GM23338 (cell line): ENCODE results near the gene UBTF. TPM values are rescaled to one million over a fixed set of nuclear protein-coding genes. Genes with fewer than 3 reads are reported as not detected.

Experiments used
- EZH2 ChIP-seq: fragments of 200-600 bp; sonication (generic); IDR thresholded peaks from one replicate; pipeline ENCODE4 v1.8.0; 2017; ENCODE audit warnings: antibody characterized with exemption, mild to moderate bottlenecking, low read depth; ENCODE audit not compliant: unreplicated experiment
- NANOG ChIP-seq: IDR thresholded peaks from 2 replicates; pipeline ENCODE4 v1.6.1; 2016; ENCODE audit warnings: antibody characterized with exemption, borderline replicate concordance
- POLR2AphosphoS5 ChIP-seq: IDR thresholded peaks from 2 replicates; pipeline ENCODE4 v1.6.1; 2016; ENCODE audit warnings: antibody characterized with exemption, low read depth
- polyA plus RNA-seq: library from polyadenylated mRNA; unstranded; fragments of >200 nt; fragmentation: Nextera tagmentation; extraction: Ambion mirVana; gene quantifications from 2 replicates; pipeline ENCODE4 v1.2.1, GENCODE V29; 2016
- total RNA-seq: library from RNA; depleted of rRNA; stranded (reverse); fragments of >200 nt; shearing (Covaris generic); gene quantifications from 2 replicates; pipeline ENCODE4 v1.2.3, GENCODE V29; 2014
- TF ChIP-seq, protein P1 (sequence below): fragments of 250-450 bp; sonication (Bioruptor Pico); IDR thresholded peaks from 2 replicates; pipeline ENCODE4 v1.5.0; 2020; ENCODE audit warnings: mild to moderate bottlenecking, moderate library complexity
- TF ChIP-seq, protein P2 (sequence below): IDR thresholded peaks from one replicate; pipeline ENCODE4 v1.6.1; 2018; ENCODE audit warnings: antibody characterized with exemption; ENCODE audit not compliant: unreplicated experiment
- TF ChIP-seq, protein P3 (sequence below): IDR thresholded peaks from 2 replicates; pipeline ENCODE4 v1.6.1; 2016; ENCODE audit warnings: antibody characterized with exemption
- TF ChIP-seq, protein P4 (sequence below), 2 experiments: fragments of 200-600 bp in 1 of 2; sonication (generic) in 1 of 2; conservative IDR thresholded peaks; 2 replicates each; pipeline versions ENCODE4 v1.5.1 to v1.6.1; 2016 to 2017; ENCODE audit warnings: antibody characterized with exemption in 2 of 2, low read depth in 2 of 2, mild to moderate bottlenecking in 2 of 2, moderate library complexity in 1 of 2

The UBTF gene
- total and polyA plus RNA-seq, 2 experiments from 2014 or later = 29.9 to 62.2 TPM

DNA sequence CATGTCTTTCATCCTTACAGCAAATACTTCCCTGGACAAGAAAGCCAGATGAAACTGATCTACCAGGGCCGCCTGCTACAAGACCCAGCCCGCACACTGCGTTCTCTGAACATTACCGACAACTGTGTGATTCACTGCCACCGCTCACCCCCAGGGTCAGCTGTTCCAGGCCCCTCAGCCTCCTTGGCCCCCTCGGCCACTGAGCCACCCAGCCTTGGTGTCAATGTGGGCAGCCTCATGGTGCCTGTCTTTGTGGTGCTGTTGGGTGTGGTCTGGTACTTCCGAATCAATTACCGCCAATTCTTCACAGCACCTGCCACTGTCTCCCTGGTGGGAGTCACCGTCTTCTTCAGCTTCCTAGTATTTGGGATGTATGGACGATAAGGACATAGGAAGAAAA, 29.0 kb downstream of the UBTF start (continued):
- TF ChIP-seq, protein P1, sequence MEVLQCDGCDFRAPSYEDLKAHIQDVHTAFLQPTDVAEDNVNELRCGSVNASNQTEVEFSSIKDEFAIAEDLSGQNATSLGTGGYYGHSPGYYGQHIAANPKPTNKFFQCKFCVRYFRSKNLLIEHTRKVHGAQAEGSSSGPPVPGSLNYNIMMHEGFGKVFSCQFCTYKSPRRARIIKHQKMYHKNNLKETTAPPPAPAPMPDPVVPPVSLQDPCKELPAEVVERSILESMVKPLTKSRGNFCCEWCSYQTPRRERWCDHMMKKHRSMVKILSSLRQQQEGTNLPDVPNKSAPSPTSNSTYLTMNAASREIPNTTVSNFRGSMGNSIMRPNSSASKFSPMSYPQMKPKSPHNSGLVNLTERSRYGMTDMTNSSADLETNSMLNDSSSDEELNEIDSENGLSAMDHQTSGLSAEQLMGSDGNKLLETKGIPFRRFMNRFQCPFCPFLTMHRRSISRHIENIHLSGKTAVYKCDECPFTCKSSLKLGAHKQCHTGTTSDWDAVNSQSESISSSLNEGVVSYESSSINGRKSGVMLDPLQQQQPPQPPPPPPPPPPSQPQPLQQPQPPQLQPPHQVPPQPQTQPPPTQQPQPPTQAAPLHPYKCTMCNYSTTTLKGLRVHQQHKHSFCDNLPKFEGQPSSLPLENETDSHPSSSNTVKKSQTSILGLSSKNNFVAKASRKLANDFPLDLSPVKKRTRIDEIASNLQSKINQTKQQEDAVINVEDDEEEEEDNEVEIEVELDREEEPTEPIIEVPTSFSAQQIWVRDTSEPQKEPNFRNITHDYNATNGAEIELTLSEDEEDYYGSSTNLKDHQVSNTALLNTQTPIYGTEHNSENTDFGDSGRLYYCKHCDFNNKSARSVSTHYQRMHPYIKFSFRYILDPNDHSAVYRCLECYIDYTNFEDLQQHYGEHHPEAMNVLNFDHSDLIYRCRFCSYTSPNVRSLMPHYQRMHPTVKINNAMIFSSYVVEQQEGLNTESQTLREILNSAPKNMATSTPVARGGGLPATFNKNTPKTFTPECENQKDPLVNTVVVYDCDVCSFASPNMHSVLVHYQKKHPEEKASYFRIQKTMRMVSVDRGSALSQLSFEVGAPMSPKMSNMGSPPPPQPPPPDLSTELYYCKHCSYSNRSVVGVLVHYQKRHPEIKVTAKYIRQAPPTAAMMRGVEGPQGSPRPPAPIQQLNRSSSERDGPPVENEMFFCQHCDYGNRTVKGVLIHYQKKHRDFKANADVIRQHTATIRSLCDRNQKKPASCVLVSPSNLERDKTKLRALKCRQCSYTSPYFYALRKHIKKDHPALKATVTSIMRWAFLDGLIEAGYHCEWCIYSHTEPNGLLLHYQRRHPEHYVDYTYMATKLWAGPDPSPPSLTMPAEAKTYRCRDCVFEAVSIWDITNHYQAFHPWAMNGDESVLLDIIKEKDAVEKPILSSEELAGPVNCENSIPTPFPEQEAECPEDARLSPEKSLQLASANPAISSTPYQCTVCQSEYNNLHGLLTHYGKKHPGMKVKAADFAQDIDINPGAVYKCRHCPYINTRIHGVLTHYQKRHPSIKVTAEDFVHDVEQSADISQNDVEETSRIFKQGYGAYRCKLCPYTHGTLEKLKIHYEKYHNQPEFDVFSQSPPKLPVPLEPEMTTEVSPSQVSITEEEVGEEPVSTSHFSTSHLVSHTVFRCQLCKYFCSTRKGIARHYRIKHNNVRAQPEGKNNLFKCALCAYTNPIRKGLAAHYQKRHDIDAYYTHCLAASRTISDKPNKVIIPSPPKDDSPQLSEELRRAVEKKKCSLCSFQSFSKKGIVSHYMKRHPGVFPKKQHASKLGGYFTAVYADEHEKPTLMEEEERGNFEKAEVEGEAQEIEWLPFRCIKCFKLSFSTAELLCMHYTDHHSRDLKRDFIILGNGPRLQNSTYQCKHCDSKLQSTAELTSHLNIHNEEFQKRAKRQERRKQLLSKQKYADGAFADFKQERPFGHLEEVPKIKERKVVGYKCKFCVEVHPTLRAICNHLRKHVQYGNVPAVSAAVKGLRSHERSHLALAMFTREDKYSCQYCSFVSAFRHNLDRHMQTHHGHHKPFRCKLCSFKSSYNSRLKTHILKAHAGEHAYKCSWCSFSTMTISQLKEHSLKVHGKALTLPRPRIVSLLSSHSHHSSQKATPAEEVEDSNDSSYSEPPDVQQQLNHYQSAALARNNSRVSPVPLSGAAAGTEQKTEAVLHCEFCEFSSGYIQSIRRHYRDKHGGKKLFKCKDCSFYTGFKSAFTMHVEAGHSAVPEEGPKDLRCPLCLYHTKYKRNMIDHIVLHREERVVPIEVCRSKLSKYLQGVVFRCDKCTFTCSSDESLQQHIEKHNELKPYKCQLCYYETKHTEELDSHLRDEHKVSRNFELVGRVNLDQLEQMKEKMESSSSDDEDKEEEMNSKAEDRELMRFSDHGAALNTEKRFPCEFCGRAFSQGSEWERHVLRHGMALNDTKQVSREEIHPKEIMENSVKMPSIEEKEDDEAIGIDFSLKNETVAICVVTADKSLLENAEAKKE (CRISPR knock-in tag) = no peak
- TF ChIP-seq EZH2 (no peak), POLR2AphosphoS5 (no peak), NANOG (no peak)
- TF ChIP-seq, protein P2, sequence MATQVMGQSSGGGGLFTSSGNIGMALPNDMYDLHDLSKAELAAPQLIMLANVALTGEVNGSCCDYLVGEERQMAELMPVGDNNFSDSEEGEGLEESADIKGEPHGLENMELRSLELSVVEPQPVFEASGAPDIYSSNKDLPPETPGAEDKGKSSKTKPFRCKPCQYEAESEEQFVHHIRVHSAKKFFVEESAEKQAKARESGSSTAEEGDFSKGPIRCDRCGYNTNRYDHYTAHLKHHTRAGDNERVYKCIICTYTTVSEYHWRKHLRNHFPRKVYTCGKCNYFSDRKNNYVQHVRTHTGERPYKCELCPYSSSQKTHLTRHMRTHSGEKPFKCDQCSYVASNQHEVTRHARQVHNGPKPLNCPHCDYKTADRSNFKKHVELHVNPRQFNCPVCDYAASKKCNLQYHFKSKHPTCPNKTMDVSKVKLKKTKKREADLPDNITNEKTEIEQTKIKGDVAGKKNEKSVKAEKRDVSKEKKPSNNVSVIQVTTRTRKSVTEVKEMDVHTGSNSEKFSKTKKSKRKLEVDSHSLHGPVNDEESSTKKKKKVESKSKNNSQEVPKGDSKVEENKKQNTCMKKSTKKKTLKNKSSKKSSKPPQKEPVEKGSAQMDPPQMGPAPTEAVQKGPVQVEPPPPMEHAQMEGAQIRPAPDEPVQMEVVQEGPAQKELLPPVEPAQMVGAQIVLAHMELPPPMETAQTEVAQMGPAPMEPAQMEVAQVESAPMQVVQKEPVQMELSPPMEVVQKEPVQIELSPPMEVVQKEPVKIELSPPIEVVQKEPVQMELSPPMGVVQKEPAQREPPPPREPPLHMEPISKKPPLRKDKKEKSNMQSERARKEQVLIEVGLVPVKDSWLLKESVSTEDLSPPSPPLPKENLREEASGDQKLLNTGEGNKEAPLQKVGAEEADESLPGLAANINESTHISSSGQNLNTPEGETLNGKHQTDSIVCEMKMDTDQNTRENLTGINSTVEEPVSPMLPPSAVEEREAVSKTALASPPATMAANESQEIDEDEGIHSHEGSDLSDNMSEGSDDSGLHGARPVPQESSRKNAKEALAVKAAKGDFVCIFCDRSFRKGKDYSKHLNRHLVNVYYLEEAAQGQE = no peak
- TF ChIP-seq, protein P3, sequence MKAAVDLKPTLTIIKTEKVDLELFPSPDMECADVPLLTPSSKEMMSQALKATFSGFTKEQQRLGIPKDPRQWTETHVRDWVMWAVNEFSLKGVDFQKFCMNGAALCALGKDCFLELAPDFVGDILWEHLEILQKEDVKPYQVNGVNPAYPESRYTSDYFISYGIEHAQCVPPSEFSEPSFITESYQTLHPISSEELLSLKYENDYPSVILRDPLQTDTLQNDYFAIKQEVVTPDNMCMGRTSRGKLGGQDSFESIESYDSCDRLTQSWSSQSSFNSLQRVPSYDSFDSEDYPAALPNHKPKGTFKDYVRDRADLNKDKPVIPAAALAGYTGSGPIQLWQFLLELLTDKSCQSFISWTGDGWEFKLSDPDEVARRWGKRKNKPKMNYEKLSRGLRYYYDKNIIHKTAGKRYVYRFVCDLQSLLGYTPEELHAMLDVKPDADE = no peak
- TF ChIP-seq, protein P4, sequence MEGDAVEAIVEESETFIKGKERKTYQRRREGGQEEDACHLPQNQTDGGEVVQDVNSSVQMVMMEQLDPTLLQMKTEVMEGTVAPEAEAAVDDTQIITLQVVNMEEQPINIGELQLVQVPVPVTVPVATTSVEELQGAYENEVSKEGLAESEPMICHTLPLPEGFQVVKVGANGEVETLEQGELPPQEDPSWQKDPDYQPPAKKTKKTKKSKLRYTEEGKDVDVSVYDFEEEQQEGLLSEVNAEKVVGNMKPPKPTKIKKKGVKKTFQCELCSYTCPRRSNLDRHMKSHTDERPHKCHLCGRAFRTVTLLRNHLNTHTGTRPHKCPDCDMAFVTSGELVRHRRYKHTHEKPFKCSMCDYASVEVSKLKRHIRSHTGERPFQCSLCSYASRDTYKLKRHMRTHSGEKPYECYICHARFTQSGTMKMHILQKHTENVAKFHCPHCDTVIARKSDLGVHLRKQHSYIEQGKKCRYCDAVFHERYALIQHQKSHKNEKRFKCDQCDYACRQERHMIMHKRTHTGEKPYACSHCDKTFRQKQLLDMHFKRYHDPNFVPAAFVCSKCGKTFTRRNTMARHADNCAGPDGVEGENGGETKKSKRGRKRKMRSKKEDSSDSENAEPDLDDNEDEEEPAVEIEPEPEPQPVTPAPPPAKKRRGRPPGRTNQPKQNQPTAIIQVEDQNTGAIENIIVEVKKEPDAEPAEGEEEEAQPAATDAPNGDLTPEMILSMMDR (conservative IDR thresholded peaks at IDR 0.05; ENCODE audit: low read depth in 2 of 2) = no peak
